ENCODE data around the gene MINAR1.

- TF ChIP-seq CTCF (IDR thresholded peaks at IDR 0.05) (no peak), EZH2 (IDR thresholded peaks at IDR 0.05) (no peak), EZH2phosphoT487 (IDR thresholded peaks at IDR 0.05) (no peak)
Observed at GRCh38 chr15:79451361-79451999, 19.3 kb downstream of the MINAR1 start.
